Gastroesophageal sphincter (tissue), 4 donors: ENCODE results near the gene TTYH1. TPM values are rescaled to one million over a fixed set of nuclear protein-coding genes. Genes with fewer than 3 reads are reported as not detected.

ENCODE experiments used
- ATAC-seq: fragments of 150-250 bp; one replicate; pipeline ENCODE4 v1.9.1; 2016; ENCODE audit warnings: mild to moderate bottlenecking, moderate library complexity
- H3K27ac ChIP-seq, 4 donors: fragments of 200-600 bp; sonication (generic) in 3 of 4; 1 replicate in 3 of 4; 2 replicates in 1 of 4; pipeline ENCODE4 v1.5.1; 2016 to 2019
- H3K27me3 ChIP-seq: fragments of 200-600 bp; sonication (generic); one replicate; pipeline ENCODE4 v1.5.1; 2019
- H3K36me3 ChIP-seq, 2 donors: fragments of 200-600 bp; sonication (generic); one replicate each; pipeline ENCODE4 v1.5.1; 2019; ENCODE audit warnings: control low read depth in 1 of 2
- H3K4me1 ChIP-seq, 3 donors: fragments of 200-600 bp; sonication (generic); 1 replicate in 2 of 3; 2 replicates in 1 of 3; pipeline ENCODE4 v1.5.1; 2016 to 2019; ENCODE audit warnings: control low read depth in 2 of 3
- H3K4me3 ChIP-seq, 2 donors: fragments of 200-600 bp; sonication (generic); one replicate each; pipeline ENCODE4 v1.5.1; 2019; ENCODE audit warnings: mild to moderate bottlenecking in 1 of 2, moderate library complexity in 1 of 2
- H3K9me3 ChIP-seq, 3 donors: fragments of 200-600 bp; sonication (generic); one replicate each; pipeline ENCODE4 v1.5.1; 2017 to 2019; ENCODE audit warnings: control low read depth in 2 of 3
- EP300 ChIP-seq: sonication (generic); formaldehyde crosslinking; IDR thresholded peaks from one replicate; pipeline ENCODE4 v1.6.1; 2017; ENCODE audit warnings: antibody characterized with exemption, mild to moderate bottlenecking
- POLR2A ChIP-seq, 2 donors: fragments of 450-650 bp; IDR thresholded peaks; one replicate each; pipeline ENCODE4 v1.6.1; 2017; ENCODE audit warnings: antibody characterized with exemption in 2 of 2, mild to moderate bottlenecking in 2 of 2, moderate library complexity in 1 of 2
- POLR2AphosphoS5 ChIP-seq: sonication (generic); formaldehyde crosslinking; IDR thresholded peaks from one replicate; pipeline ENCODE4 v1.6.1; 2017; ENCODE audit warnings: antibody characterized with exemption
- WGBS, 2 donors: methylation state at CpG; one replicate each; pipeline ENCODE4 v1.1.5; 2018; ENCODE audit warnings: low coverage in 1 of 2; 5-methylcytosine and 5-hydroxymethylcytosine counted together
- total RNA-seq, 4 donors: library from RNA; depleted of rRNA; stranded (reverse); fragments of >200 nt; gene quantifications; one replicate each; pipeline ENCODE4 v1.1.0, GENCODE V29; 2016
- TF ChIP-seq, protein P1 (sequence below), 4 experiments: fragments of 200-600 bp in 2 of 4; fragments of 450-650 bp in 2 of 4; sonication (generic) in 1 of 4; IDR thresholded peaks; one replicate each; pipeline ENCODE4 v1.5.1; 2017 to 2019; ENCODE audit warnings: antibody characterized with exemption in 4 of 4, mild to moderate bottlenecking in 2 of 4, moderate library complexity in 2 of 4

Gene TTYH1
- total RNA-seq, 4 donors from 2014 or later = 1.2 to 19.8 (median 5.5) TPM

- no peak for ATAC-seq
- TF ChIP-seq POLR2AphosphoS5 (no peak), POLR2A (IDR thresholded peaks at IDR 0.05) (no peak), EP300 (no peak)
- TF ChIP-seq, protein P1, sequence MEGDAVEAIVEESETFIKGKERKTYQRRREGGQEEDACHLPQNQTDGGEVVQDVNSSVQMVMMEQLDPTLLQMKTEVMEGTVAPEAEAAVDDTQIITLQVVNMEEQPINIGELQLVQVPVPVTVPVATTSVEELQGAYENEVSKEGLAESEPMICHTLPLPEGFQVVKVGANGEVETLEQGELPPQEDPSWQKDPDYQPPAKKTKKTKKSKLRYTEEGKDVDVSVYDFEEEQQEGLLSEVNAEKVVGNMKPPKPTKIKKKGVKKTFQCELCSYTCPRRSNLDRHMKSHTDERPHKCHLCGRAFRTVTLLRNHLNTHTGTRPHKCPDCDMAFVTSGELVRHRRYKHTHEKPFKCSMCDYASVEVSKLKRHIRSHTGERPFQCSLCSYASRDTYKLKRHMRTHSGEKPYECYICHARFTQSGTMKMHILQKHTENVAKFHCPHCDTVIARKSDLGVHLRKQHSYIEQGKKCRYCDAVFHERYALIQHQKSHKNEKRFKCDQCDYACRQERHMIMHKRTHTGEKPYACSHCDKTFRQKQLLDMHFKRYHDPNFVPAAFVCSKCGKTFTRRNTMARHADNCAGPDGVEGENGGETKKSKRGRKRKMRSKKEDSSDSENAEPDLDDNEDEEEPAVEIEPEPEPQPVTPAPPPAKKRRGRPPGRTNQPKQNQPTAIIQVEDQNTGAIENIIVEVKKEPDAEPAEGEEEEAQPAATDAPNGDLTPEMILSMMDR (IDR thresholded peaks at IDR 0.05) = no peak
- H3K4me1 ChIP-seq = peaks cover 0 to 33% (median 6%) of the 10 kb centered on the region in 3 donors
- H3K9me3 ChIP-seq = no peaks in the 10 kb centered on the region
- H3K4me3 ChIP-seq = no peak overlapping the region
- H3K27ac ChIP-seq = peak overlapping the region in 3 of 4 donors; percentile 74 to 83 (median 81)
- H3K36me3 ChIP-seq = no peaks in the 10 kb centered on the region
- 13 to 48% methylated on average over 4 to 6 of the region's 6 CpGs for WGBS, 2 donors
- H3K27me3 ChIP-seq = peaks cover 76% of the 10 kb centered on the region
Observed at GRCh38 chr19:54473892-54474372, 58.7 kb downstream of the TTYH1 start.

DNA sequence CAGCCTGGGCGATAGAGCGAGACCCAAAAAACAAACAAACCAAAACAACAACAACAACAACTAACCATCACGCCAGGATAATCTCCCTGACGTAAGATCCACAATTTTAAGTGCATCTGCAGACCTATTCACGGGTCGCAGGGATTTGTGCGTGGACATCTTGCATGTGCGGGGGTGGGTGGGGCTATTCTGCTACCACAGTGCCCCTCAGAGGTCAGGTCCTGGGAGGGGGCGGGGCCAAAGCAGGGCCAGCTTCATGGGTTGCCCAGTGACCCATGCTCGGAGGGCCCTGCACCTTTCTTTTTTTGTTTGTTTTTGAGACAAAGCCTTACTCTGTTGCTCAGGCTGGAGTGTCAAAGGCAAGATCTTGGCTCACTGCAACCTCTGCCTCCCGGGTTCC, 60.4 kb downstream of the TTYH1 start:
- H3K9me3 ChIP-seq = no peaks in the 10 kb centered on the region
- no peak for ATAC-seq
- TF ChIP-seq POLR2AphosphoS5 (no peak), POLR2A (IDR thresholded peaks at IDR 0.05) (no peak), EP300 (no peak)
- TF ChIP-seq, protein P1 (IDR thresholded peaks at IDR 0.05) = no peak
- peaks cover 73% of the 10 kb centered on the region for H3K27me3 ChIP-seq
- no peaks in the 10 kb centered on the region for H3K36me3 ChIP-seq
- 60% methylated on average over 1 of the region's 11 CpGs; no CpG with 5 or more reads in 1 of the 2 donors for WGBS, 2 donors
- H3K4me3 ChIP-seq = no peak overlapping the region
- no peak overlapping the region for H3K27ac ChIP-seq
- peaks cover 0 to 15% (median 6%) of the 10 kb centered on the region in 3 donors for H3K4me1 ChIP-seq

GRCh38 chr19:54477650-54478049, 62.4 kb downstream of the TTYH1 start:
- 20 to 50% methylated on average over 1 to 2 of the region's 3 CpGs for WGBS, 2 donors
- H3K4me1 ChIP-seq = peaks cover 0 to 7% (median 6%) of the 10 kb centered on the region in 3 donors
- TF ChIP-seq EP300 (no peak), POLR2AphosphoS5 (no peak), POLR2A (IDR thresholded peaks at IDR 0.05) (no peak)
- TF ChIP-seq, protein P1 (IDR thresholded peaks at IDR 0.05) = no peak
- H3K27ac ChIP-seq = no peak overlapping the region
- H3K9me3 ChIP-seq = no peaks in the 10 kb centered on the region
- H3K36me3 ChIP-seq = no peaks in the 10 kb centered on the region
- ATAC-seq = no peak
- H3K27me3 ChIP-seq = peaks cover 80% of the 10 kb centered on the region
- no peak overlapping the region for H3K4me3 ChIP-seq

DNA sequence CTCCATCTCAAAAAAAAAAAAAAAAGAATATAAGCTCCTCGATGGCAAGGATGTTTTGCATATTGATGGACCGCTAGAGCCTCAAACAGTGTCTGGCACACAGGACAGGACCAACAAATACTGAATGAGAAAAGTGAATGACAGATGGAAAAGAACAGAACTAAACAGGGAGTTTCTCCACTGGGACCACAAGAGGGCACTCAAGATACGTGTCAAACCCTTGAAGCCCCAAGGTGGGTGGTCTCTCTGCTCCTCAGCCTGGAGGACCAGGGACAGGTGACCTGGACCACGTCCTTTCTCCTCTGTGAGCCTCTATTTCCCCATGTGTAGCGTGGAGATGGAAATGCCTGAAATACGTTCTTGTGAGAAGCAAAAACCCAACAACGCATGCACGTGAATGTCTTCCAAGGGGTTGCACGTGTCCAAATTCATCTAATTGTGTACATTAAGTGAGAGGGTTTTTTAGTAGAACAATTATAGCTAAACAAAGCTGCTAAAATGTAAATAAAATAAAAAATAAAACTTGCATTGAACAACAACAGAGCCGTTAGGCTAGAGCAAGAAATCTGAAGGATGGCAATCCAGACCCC, 63.5 kb downstream of the TTYH1 start:
- Histone ChIP-seq H3K9me3 (no peaks in the 10 kb centered on the region), H3K27me3 (peaks cover 77% of the 10 kb centered on the region), H3K4me3 (no peak overlapping the region), H3K27ac (no peak overlapping the region), H3K4me1 (peaks cover 0 to 2% (median 2%) of the 10 kb centered on the region in 3 donors), H3K36me3 (no peaks in the 10 kb centered on the region)
- no peak for ATAC-seq
- 4 to 13% methylated on average over 7 to 10 of the region's 10 CpGs for WGBS, 2 donors
- TF ChIP-seq, protein P1 (IDR thresholded peaks at IDR 0.05) = peak in 3 of 4 experiments; percentile 17 to 58 (median 38)
- TF ChIP-seq POLR2A (IDR thresholded peaks at IDR 0.05) = no peak

- H3K9me3 ChIP-seq = no peaks in the 10 kb centered on the region
- peaks cover 77% of the 10 kb centered on the region for H3K27me3 ChIP-seq
- TF ChIP-seq POLR2A (IDR thresholded peaks at IDR 0.05) (no peak), EP300 (no peak), POLR2AphosphoS5 (no peak)
- TF ChIP-seq, protein P1 (IDR thresholded peaks at IDR 0.05) = no peak
- no peak overlapping the region for H3K4me3 ChIP-seq
- no peaks in the 10 kb centered on the region for H3K36me3 ChIP-seq
- no peaks in the 10 kb centered on the region for H3K4me1 ChIP-seq
- WGBS, 2 donors = 60 to 68% methylated on average over 2 of the region's 2 CpGs
- no peak overlapping the region for H3K27ac ChIP-seq
- ATAC-seq = no peak
Observed at GRCh38 chr19:54480051-54480450, 64.8 kb downstream of the TTYH1 start.
